GM21717 (cell line): ENCODE data around the gene SLC35F3.
A peak's percentile ranks its signal among the peaks of the same experiment; 100 is the strongest.

Experiments used
- ATAC-seq: cut with Tn5 transposase; IDR thresholded peaks from one replicate; pipeline ENCODE4 v1.9.1; 2021; ENCODE audit warnings: mild to moderate bottlenecking, moderate library complexity; ENCODE audit not compliant: unreplicated experiment

Gene SLC35F3

GRCh38 chr1:234216116-234216703, 311.7 kb downstream of the SLC35F3 start:
- peak; percentile 53 for ATAC-seq

GRCh38 chr1:234217316-234217840, 312.9 kb downstream of the SLC35F3 start:
- no peak for ATAC-seq

GRCh38 chr1:234218078-234218477, 313.6 kb downstream of the SLC35F3 start:
- no peak for ATAC-seq

GRCh38 chr1:234219711-234220110, 315.2 kb downstream of the SLC35F3 start:
- ATAC-seq = no peak

- ATAC-seq = no peak
These were observed 317.1 kb downstream of the SLC35F3 start for GRCh38 chr1:234221601-234222000.

GRCh38 chr1:234222561-234223280, 318.2 kb downstream of the SLC35F3 start:
- no peak for ATAC-seq

GRCh38 chr1:234226113-234226818, 321.8 kb downstream of the SLC35F3 start:
- ATAC-seq = no peak

- no peak for ATAC-seq
These were observed 322.3 kb downstream of the SLC35F3 start for GRCh38 chr1:234226819-234227165.

- no peak for ATAC-seq
These were observed 325.3 kb downstream of the SLC35F3 start for GRCh38 chr1:234229581-234230387.

GRCh38 chr1:234230414-234230862, 326.0 kb downstream of the SLC35F3 start:
- ATAC-seq = peak; percentile 88

GRCh38 chr1:234231061-234231892, 326.8 kb downstream of the SLC35F3 start:
- ATAC-seq = no peak

- no peak for ATAC-seq
These were observed 327.4 kb downstream of the SLC35F3 start for GRCh38 chr1:234231893-234232276.

GRCh38 chr1:234234199-234234598, 329.7 kb downstream of the SLC35F3 start:
- ATAC-seq = no peak

- no peak for ATAC-seq
These were observed 331.0 kb downstream of the SLC35F3 start for GRCh38 chr1:234235434-234235881.

GRCh38 chr1:234237393-234237792, 332.9 kb downstream of the SLC35F3 start:
- no peak for ATAC-seq

GRCh38 chr1:234238060-234238459, 333.6 kb downstream of the SLC35F3 start:
- ATAC-seq = no peak

GRCh38 chr1:234239515-234239914, 335.0 kb downstream of the SLC35F3 start:
- no peak for ATAC-seq

- no peak for ATAC-seq
These were observed 335.5 kb downstream of the SLC35F3 start for GRCh38 chr1:234239936-234240335.

- ATAC-seq = no peak
These were observed 336.2 kb downstream of the SLC35F3 start for GRCh38 chr1:234240680-234241079.

GRCh38 chr1:234241941-234242490, 337.5 kb downstream of the SLC35F3 start:
- ATAC-seq = no peak
